Activated naive CD8-positive, alpha-beta T cell treated with anti-CD3 and anti-CD28 coated beads, Interleukin-2, amount 50 U/mL, for 24 hours (primary cell): ENCODE results near the gene CCDC88C.
A peak's percentile ranks its signal among the peaks of the same experiment; 100 is the strongest.
"Not testable (repeated sequence)": the region's sequence is repeated elsewhere in the genome, so short reads cannot be mapped to it uniquely, and the experiment has no call there.

Experiments
- ATAC-seq: fragments of 150-1000 bp; cut with Tn5 transposase; one replicate; pipeline ENCODE4 v1.10.0; 2021
- DNase-seq: peaks from one replicate; pipeline ENCODE4 v3.0.0; 2021
- H3K27ac Mint-ChIP-seq: one replicate; pipeline ENCODE4 v1.8.0; 2021; ENCODE audit warnings: mild to moderate bottlenecking, mixed read lengths
- H3K27me3 Mint-ChIP-seq: one replicate; pipeline ENCODE4 v1.8.0; 2021; ENCODE audit warnings: mixed read lengths
- H3K36me3 Mint-ChIP-seq: one replicate; pipeline ENCODE4 v1.8.0; 2021; ENCODE audit warnings: low read depth, mixed read lengths
- H3K4me1 Mint-ChIP-seq: one replicate; pipeline ENCODE4 v1.8.0; 2021; ENCODE audit warnings: mixed read lengths
- H3K4me3 Mint-ChIP-seq: one replicate; pipeline ENCODE4 v1.8.0; 2021; ENCODE audit warnings: mild to moderate bottlenecking, moderate library complexity, mixed read lengths
- H3K9me3 Mint-ChIP-seq: one replicate; pipeline ENCODE4 v1.8.0; 2021; ENCODE audit warnings: mixed read lengths

The CCDC88C gene

GRCh38 chr14:91269076-91269991, 148.3 kb downstream of the CCDC88C start:
- peaks cover 9% of the 10 kb centered on the region for H3K36me3 Mint-ChIP-seq
- H3K27ac Mint-ChIP-seq: no peak overlapping the region
- no peak for DNase-seq
- no peak for ATAC-seq
- peaks cover 22% of the 10 kb centered on the region for H3K4me1 Mint-ChIP-seq
- H3K4me3 Mint-ChIP-seq: no peak overlapping the region
- no peaks in the 10 kb centered on the region for H3K27me3 Mint-ChIP-seq
- H3K9me3 Mint-ChIP-seq: no peaks in the 10 kb centered on the region

- DNase-seq: no peak
- H3K27ac Mint-ChIP-seq: peak overlapping the region; percentile 1
- no peak for ATAC-seq
- peaks cover 4% of the 10 kb centered on the region for H3K27me3 Mint-ChIP-seq
- no peaks in the 10 kb centered on the region for H3K9me3 Mint-ChIP-seq
- H3K36me3 Mint-ChIP-seq: peaks cover 9% of the 10 kb centered on the region
- H3K4me1 Mint-ChIP-seq: peaks cover 35% of the 10 kb centered on the region
- H3K4me3 Mint-ChIP-seq: no peak overlapping the region
Measured at GRCh38 chr14:91267965-91268437, 149.6 kb downstream of the CCDC88C start.

- not testable (repeated sequence) for H3K27ac Mint-ChIP-seq, H3K9me3 Mint-ChIP-seq, H3K4me3 Mint-ChIP-seq, H3K27me3 Mint-ChIP-seq, DNase-seq, H3K36me3 Mint-ChIP-seq, ATAC-seq
- peaks cover 48% of the 10 kb centered on the region for H3K4me1 Mint-ChIP-seq
Measured at GRCh38 chr14:91266276-91266675, 151.3 kb downstream of the CCDC88C start.

GRCh38 chr14:91265404-91265803, 152.2 kb downstream of the CCDC88C start:
- ATAC-seq (no peak), DNase-seq (no peak)
- Mint-ChIP-seq H3K4me3 (peak overlapping the region; percentile 21), H3K36me3 (peaks cover 4% of the 10 kb centered on the region), H3K27ac (no peak overlapping the region), H3K4me1 (peaks cover 56% of the 10 kb centered on the region), H3K27me3 (peaks cover 4% of the 10 kb centered on the region), H3K9me3 (no peaks in the 10 kb centered on the region)

GRCh38 chr14:91264151-91265150, 153.2 kb downstream of the CCDC88C start:
- peaks cover 65% of the 10 kb centered on the region for H3K4me1 Mint-ChIP-seq
- H3K27ac Mint-ChIP-seq: peak overlapping the region; percentile 58

GRCh38 chr14:91263329-91263728, 154.3 kb downstream of the CCDC88C start:
- Mint-ChIP-seq H3K9me3 (no peaks in the 10 kb centered on the region), H3K27ac (peak overlapping the region; percentile 26), H3K27me3 (peaks cover 4% of the 10 kb centered on the region), H3K4me1 (peaks cover 70% of the 10 kb centered on the region), H3K4me3 (peak overlapping the region; percentile 64), H3K36me3 (no peaks in the 10 kb centered on the region)
- ATAC-seq (no peak), DNase-seq (no peak)

More at GRCh38 chr14:91264151-91265150, 153.2 kb downstream of the CCDC88C start:
- DNase-seq: peak; percentile 36
- no peaks in the 10 kb centered on the region for H3K9me3 Mint-ChIP-seq
- H3K36me3 Mint-ChIP-seq: peaks cover 2% of the 10 kb centered on the region
- ATAC-seq: no peak
- H3K4me3 Mint-ChIP-seq: peak overlapping the region; percentile 64
- peaks cover 4% of the 10 kb centered on the region for H3K27me3 Mint-ChIP-seq

GRCh38 chr14:91261986-91262549, 155.6 kb downstream of the CCDC88C start:
- H3K4me3 Mint-ChIP-seq: no peak overlapping the region
- H3K4me1 Mint-ChIP-seq: peaks cover 77% of the 10 kb centered on the region
- no peaks in the 10 kb centered on the region for H3K9me3 Mint-ChIP-seq
- DNase-seq (no peak), ATAC-seq (no peak)
- H3K27me3 Mint-ChIP-seq: peaks cover 4% of the 10 kb centered on the region
- no peaks in the 10 kb centered on the region for H3K36me3 Mint-ChIP-seq
- H3K27ac Mint-ChIP-seq: no peak overlapping the region

GRCh38 chr14:91261115-91261514, 156.5 kb downstream of the CCDC88C start:
- peak; percentile 65 for DNase-seq
- peaks cover 4% of the 10 kb centered on the region for H3K27me3 Mint-ChIP-seq
- no peaks in the 10 kb centered on the region for H3K9me3 Mint-ChIP-seq
- H3K4me1 Mint-ChIP-seq: peaks cover 75% of the 10 kb centered on the region
- H3K36me3 Mint-ChIP-seq: no peaks in the 10 kb centered on the region
- H3K27ac Mint-ChIP-seq: peak overlapping the region; percentile 83
- peak; percentile 97 for ATAC-seq
- H3K4me3 Mint-ChIP-seq: no peak overlapping the region

GRCh38 chr14:91258876-91259275, 158.7 kb downstream of the CCDC88C start:
- H3K27me3 Mint-ChIP-seq: peaks cover 3% of the 10 kb centered on the region
- no peaks in the 10 kb centered on the region for H3K36me3 Mint-ChIP-seq
- H3K27ac Mint-ChIP-seq: no peak overlapping the region
- H3K4me1 Mint-ChIP-seq: peaks cover 73% of the 10 kb centered on the region
- no peak for ATAC-seq
- H3K4me3 Mint-ChIP-seq: no peak overlapping the region
- no peaks in the 10 kb centered on the region for H3K9me3 Mint-ChIP-seq
- DNase-seq: no peak

GRCh38 chr14:91258011-91258618, 159.5 kb downstream of the CCDC88C start:
- Mint-ChIP-seq H3K9me3 (no peaks in the 10 kb centered on the region), H3K36me3 (no peaks in the 10 kb centered on the region), H3K27me3 (peaks cover under 1% of the 10 kb centered on the region), H3K4me1 (peaks cover 67% of the 10 kb centered on the region), H3K27ac (peak overlapping the region; percentile 8), H3K4me3 (no peak overlapping the region)
- no peak for DNase-seq
- no peak for ATAC-seq

GRCh38 chr14:91257328-91258010, 160.2 kb downstream of the CCDC88C start:
- ATAC-seq (no peak), DNase-seq (no peak)
- peaks cover 67% of the 10 kb centered on the region for H3K4me1 Mint-ChIP-seq
- H3K4me3 Mint-ChIP-seq: no peak overlapping the region
- H3K36me3 Mint-ChIP-seq: no peaks in the 10 kb centered on the region
- H3K27ac Mint-ChIP-seq: no peak overlapping the region
- no peaks in the 10 kb centered on the region for H3K27me3 Mint-ChIP-seq
- H3K9me3 Mint-ChIP-seq: no peaks in the 10 kb centered on the region

- no peak for ATAC-seq
- Mint-ChIP-seq H3K4me3 (no peak overlapping the region), H3K27me3 (no peaks in the 10 kb centered on the region), H3K4me1 (peaks cover 69% of the 10 kb centered on the region), H3K9me3 (no peaks in the 10 kb centered on the region), H3K27ac (no peak overlapping the region), H3K36me3 (peaks cover 3% of the 10 kb centered on the region)
- no peak for DNase-seq
Measured at GRCh38 chr14:91256661-91257060, 161.0 kb downstream of the CCDC88C start.

- Mint-ChIP-seq H3K27me3 (no peaks in the 10 kb centered on the region), H3K4me3 (no peak overlapping the region), H3K27ac (no peak overlapping the region), H3K36me3 (peaks cover 3% of the 10 kb centered on the region), H3K9me3 (no peaks in the 10 kb centered on the region), H3K4me1 (peaks cover 69% of the 10 kb centered on the region)
- ATAC-seq: no peak
- no peak for DNase-seq
Measured at GRCh38 chr14:91255026-91255695, 162.5 kb downstream of the CCDC88C start.
